PC-3 (cell line): ENCODE results near the gene TBC1D14. TPM values are rescaled to one million over a fixed set of nuclear protein-coding genes. Genes with fewer than 3 reads are reported as not detected.

ENCODE experiments used
- ATAC-seq: fragments of 200-7000 bp; cut with Tn5 transposase; 2 replicates; pipeline ENCODE4 v1.9.1; 2020; ENCODE audit warnings: mild to moderate bottlenecking, moderate library complexity
- BruUV-seq: library from RNA; stranded (reverse); fragments of 400-500 nt; replicated peaks from 2 replicates; lab custom pipeline; 2021; lab: Mats Ljungman, UMichigan
- CTCF ChIA-PET: fragments of 300-600 bp; sonication (Branson Sonifier 250); formaldehyde crosslinking; loops from one replicate; lab custom pipeline; 2022; ENCODE audit warnings: antibody characterized with exemption; lab: Charles Lee
- POLR2A ChIA-PET: fragments of 300-600 bp; sonication (Branson Sonifier 250); formaldehyde crosslinking; loops from one replicate; lab custom pipeline; 2022; ENCODE audit warnings: antibody characterized with exemption; ENCODE audit not compliant: unreplicated experiment; lab: Charles Lee
- DNase-seq: peaks from one replicate; pipeline ENCODE4 v3.0.0-alpha.2; 2015
- H2AFZ ChIP-seq: fragments of 300-600 bp; sonication (generic); 2 replicates; pipeline ENCODE4 v1.6.0; 2016; ENCODE audit warnings: antibody characterized with exemption, low read length
- H3F3A ChIP-seq: fragments of 300-600 bp; sonication (generic); one replicate; pipeline ENCODE4 v1.6.0; 2017; ENCODE audit warnings: antibody characterized with exemption, low read length, control low read depth, mild to moderate bottlenecking; ENCODE audit not compliant: unreplicated experiment
- H3K27ac ChIP-seq: fragments of 300-600 bp; sonication (generic); 2 replicates; pipeline ENCODE4 v1.5.1; 2016; ENCODE audit warnings: mild to moderate bottlenecking, low read length
- H3K27me3 ChIP-seq: fragments of 300-600 bp; sonication (generic); 2 replicates; pipeline ENCODE4 v1.6.1; 2016; ENCODE audit warnings: low read length, mixed read lengths
- H3K36me3 ChIP-seq: fragments of 300-600 bp; sonication (generic); 2 replicates; pipeline ENCODE4 v1.6.1; 2016; ENCODE audit warnings: low read depth, mixed run types, low read length, mixed read lengths
- H3K4me1 ChIP-seq: fragments of 300-600 bp; sonication (generic); 2 replicates; pipeline ENCODE4 v1.5.1; 2016; ENCODE audit warnings: low read length; ENCODE audit not compliant: insufficient read depth
- H3K4me2 ChIP-seq: fragments of 300-600 bp; sonication (generic); 2 replicates; pipeline ENCODE4 v1.6.0; 2016; ENCODE audit warnings: low read length
- H3K4me3 ChIP-seq: fragments of 300-600 bp; sonication (generic); 2 replicates; pipeline ENCODE4 v1.5.1; 2016; ENCODE audit warnings: mild to moderate bottlenecking, low read length, mixed read lengths
- H3K79me2 ChIP-seq: fragments of 300-600 bp; sonication (generic); 2 replicates; pipeline ENCODE4 v1.6.1; 2017; ENCODE audit warnings: low read length, mixed read lengths
- H3K9ac ChIP-seq: fragments of 300-600 bp; sonication (generic); 2 replicates; pipeline ENCODE4 v1.6.0; 2016; ENCODE audit warnings: mild to moderate bottlenecking, low read length
- H3K9me2 ChIP-seq: fragments of 300-600 bp; sonication (generic); replicated peaks from 2 replicates; pipeline ENCODE4 v1.6.1; 2016; ENCODE audit warnings: mixed run types, low read length, mixed read lengths
- H3K9me3 ChIP-seq: fragments of 300-600 bp; sonication (generic); 2 replicates; pipeline ENCODE4 v1.6.1; 2016; ENCODE audit warnings: low read length, mixed read lengths
- H4K20me1 ChIP-seq: fragments of 300-600 bp; sonication (generic); 2 replicates; pipeline ENCODE4 v1.6.1; 2016; ENCODE audit warnings: low read length, mixed read lengths
- CTCF ChIP-seq: fragments of 300-600 bp; sonication (generic); conservative IDR thresholded peaks from 2 replicates; pipeline ENCODE4 v1.5.1; 2017; ENCODE audit warnings: antibody characterized with exemption, low read depth, mild to moderate bottlenecking, low read length
- EZH2 ChIP-seq: fragments of 300-600 bp; sonication (generic); IDR thresholded peaks from one replicate; pipeline ENCODE4 v1.6.1; 2017; ENCODE audit warnings: antibody characterized with exemption, mild to moderate bottlenecking, low read length; ENCODE audit not compliant: unreplicated experiment
- EZH2phosphoT487 ChIP-seq: fragments of 300-600 bp; sonication (generic); IDR thresholded peaks from 2 replicates; pipeline ENCODE4 v1.6.1; 2018; ENCODE audit warnings: mild to moderate bottlenecking, antibody characterized with exemption, low read length, borderline replicate concordance
- intact Hi-C: fragments of 100-400 bp; cut with micrococcal nuclease; formaldehyde crosslinking; loops from 2 replicates; pipeline ENCODE4 v1.9.0; 2023
- total RNA-seq: library from RNA; depleted of rRNA; stranded (reverse); fragments of >200 nt; gene quantifications from 2 replicates; pipeline ENCODE4 v1.2.3, GENCODE V29; 2014

Gene TBC1D14
- total RNA-seq, 1 experiment from 2014 or later: 33.0 TPM

- H3K79me2 ChIP-seq: no peaks in the 10 kb centered on the region
- no peak overlapping the region for H3K27ac ChIP-seq
- no peak overlapping the region for H3K4me2 ChIP-seq
- H3K9me3 ChIP-seq: no peaks in the 10 kb centered on the region
- no peaks in the 10 kb centered on the region for H4K20me1 ChIP-seq
- H3F3A ChIP-seq: no peaks in the 10 kb centered on the region
- H3K36me3 ChIP-seq: no peaks in the 10 kb centered on the region
- H3K4me3 ChIP-seq: no peak overlapping the region
- no peak for ATAC-seq
- no peaks in the 10 kb centered on the region for H3K9me2 ChIP-seq
- peaks cover 8% of the 10 kb centered on the region for H3K4me1 ChIP-seq
- no peak overlapping the region for H2AFZ ChIP-seq
- no TSS peak for BruUV-seq
- intact Hi-C loops: no loop called here
- H3K9ac ChIP-seq: no peak overlapping the region
- no peaks in the 10 kb centered on the region for H3K27me3 ChIP-seq
- CTCF ChIA-PET: no interaction called here
- DNase-seq: no peak
- POLR2A ChIA-PET: no interaction called here
- TF ChIP-seq EZH2phosphoT487 (no peak), EZH2 (no peak), CTCF (no peak)
Observed at GRCh38 chr4:7075962-7076695, 166.5 kb downstream of the TBC1D14 start.

GRCh38 chr4:7076696-7077082, 167.1 kb downstream of the TBC1D14 start:
- Histone ChIP-seq H2AFZ (no peak overlapping the region), H3K27ac (no peak overlapping the region), H4K20me1 (no peaks in the 10 kb centered on the region), H3K9me2 (no peaks in the 10 kb centered on the region), H3K4me1 (peaks cover 8% of the 10 kb centered on the region), H3F3A (no peaks in the 10 kb centered on the region), H3K79me2 (no peaks in the 10 kb centered on the region), H3K9me3 (no peaks in the 10 kb centered on the region), H3K9ac (no peak overlapping the region), H3K36me3 (no peaks in the 10 kb centered on the region), H3K4me3 (no peak overlapping the region), H3K27me3 (no peaks in the 10 kb centered on the region), H3K4me2 (no peak overlapping the region)
- ChIA-PET CTCF (no interaction called here), POLR2A (no interaction called here)
- no peak for TF ChIP-seq EZH2
- no peak for TF ChIP-seq CTCF
- TF ChIP-seq EZH2phosphoT487: no peak
- BruUV-seq: no TSS peak
- no peak for ATAC-seq
- intact Hi-C loops: no loop called here
- DNase-seq: no peak

GRCh38 chr4:7077371-7077770, 167.7 kb downstream of the TBC1D14 start:
- Histone ChIP-seq H3K4me1 (peaks cover 10% of the 10 kb centered on the region), H3K27me3 (no peaks in the 10 kb centered on the region), H3K9ac (no peak overlapping the region), H3K9me3 (no peaks in the 10 kb centered on the region), H3K9me2 (no peaks in the 10 kb centered on the region), H3K36me3 (no peaks in the 10 kb centered on the region), H3K79me2 (no peaks in the 10 kb centered on the region), H4K20me1 (no peaks in the 10 kb centered on the region), H3K4me3 (no peak overlapping the region), H3K4me2 (no peak overlapping the region), H2AFZ (no peak overlapping the region), H3K27ac (no peak overlapping the region), H3F3A (no peaks in the 10 kb centered on the region)
- ChIA-PET POLR2A (no interaction called here), CTCF (no interaction called here)
- ATAC-seq (no peak), DNase-seq (no peak)
- no TSS peak for BruUV-seq
- intact Hi-C loops: no loop called here
- TF ChIP-seq CTCF: no peak
- no peak for TF ChIP-seq EZH2phosphoT487
- no peak for TF ChIP-seq EZH2
